HepG2 (cell line): ENCODE measurements around the gene EPC2. TPM values are rescaled to one million over a fixed set of nuclear protein-coding genes. Genes with fewer than 3 reads are reported as not detected.

ENCODE experiments used
- BCL6 ChIP-seq: IDR thresholded peaks from 2 replicates; pipeline ENCODE4 v1.6.1; 2016; ENCODE audit warnings: missing genetic modification reagents, missing compliant biosample characterization
- FOXK1 ChIP-seq: sonication (generic); formaldehyde crosslinking; IDR thresholded peaks from 2 replicates; pipeline ENCODE4 v1.4.0; 2020; ENCODE audit warnings: low read depth, missing genetic modification reagents, borderline replicate concordance
- HCFC1 ChIP-seq: fragments of 150-350 bp; IDR thresholded peaks from 2 replicates; pipeline ENCODE4 v1.6.1; 2014; ENCODE audit warnings: low read depth, low read length
- IKZF4 ChIP-seq: sonication (generic); formaldehyde crosslinking; IDR thresholded peaks from 2 replicates; pipeline ENCODE4 v1.5.1; 2020; ENCODE audit warnings: borderline replicate concordance, mild to moderate bottlenecking, low read depth, missing genetic modification reagents; ENCODE audit errors: not compliant biosample characterization
- NRL ChIP-seq: sonication (generic); formaldehyde crosslinking; IDR thresholded peaks from 2 replicates; pipeline ENCODE4 v1.5.0; 2020; ENCODE audit warnings: missing genetic modification reagents, mild to moderate bottlenecking, moderate library complexity, borderline replicate concordance
- POLR2AphosphoS2 ChIP-seq: IDR thresholded peaks from 2 replicates; pipeline ENCODE4 v1.6.1; 2011; ENCODE audit warnings: low read depth, low read length, improper control_type of control experiment
- ZNF224 ChIP-seq: sonication (generic); formaldehyde crosslinking; IDR thresholded peaks from 2 replicates; pipeline ENCODE4 v1.5.0; 2020; ENCODE audit warnings: mild to moderate bottlenecking, missing genetic modification reagents
- ZNF260 ChIP-seq: sonication (generic); formaldehyde crosslinking; IDR thresholded peaks from 2 replicates; pipeline ENCODE4 v1.4.0; 2020; ENCODE audit warnings: missing genetic modification reagents, low read depth, mild to moderate bottlenecking, borderline replicate concordance
- ZNF329 ChIP-seq: sonication (generic); formaldehyde crosslinking; IDR thresholded peaks from 2 replicates; pipeline ENCODE4 v1.9.0; 2021; ENCODE audit warnings: low read depth, mild to moderate bottlenecking, missing genetic modification reagents
- ZNF33A ChIP-seq: sonication (generic); formaldehyde crosslinking; IDR thresholded peaks from 2 replicates; pipeline ENCODE4 v1.5.1; 2020; ENCODE audit warnings: missing genetic modification reagents, mild to moderate bottlenecking, moderate library complexity, borderline replicate concordance
- ZNF549 ChIP-seq: sonication (generic); formaldehyde crosslinking; IDR thresholded peaks from 2 replicates; pipeline ENCODE4 v1.5.0; 2020; ENCODE audit warnings: missing genetic modification reagents
- ZNF552 ChIP-seq: sonication (generic); formaldehyde crosslinking; IDR thresholded peaks from 2 replicates; pipeline ENCODE4 v1.9.0; 2022; ENCODE audit warnings: missing genetic modification reagents, mild to moderate bottlenecking, borderline replicate concordance
- ZNF605 ChIP-seq: sonication (generic); formaldehyde crosslinking; IDR thresholded peaks from 2 replicates; pipeline ENCODE4 v1.8.0; 2022; ENCODE audit warnings: mild to moderate bottlenecking, missing genetic modification reagents
- ZNF747 ChIP-seq: sonication (generic); formaldehyde crosslinking; IDR thresholded peaks from 2 replicates; pipeline ENCODE4 v1.8.1; 2023; ENCODE audit warnings: missing genetic modification reagents, mild to moderate bottlenecking, borderline replicate concordance
- ZSCAN20 ChIP-seq: sonication (generic); formaldehyde crosslinking; IDR thresholded peaks from 2 replicates; pipeline ENCODE4 v1.4.0; 2020; ENCODE audit warnings: missing genetic modification reagents, mild to moderate bottlenecking, borderline replicate concordance
- polyA plus RNA-seq, 8 experiments: library from polyadenylated mRNA; depleted of rRNA in 3 of 8; stranded (reverse) in 7 of 8; unstranded in 1 of 8; fragments of >200 nt; fragmentation: Illumina TruSeq in 4 of 8; extraction: Trizol in 4 of 8; gene quantifications; 2 replicates each; pipeline versions ENCODE4 v1.2.1 to v1.2.3, GENCODE V29; 2011 to 2016; ENCODE audit warnings: low read depth in 4 of 8, missing spikeins in 1 of 8, mixed read lengths in 1 of 8; ENCODE audit not compliant: insufficient read depth in 1 of 8
- total RNA-seq, 5 experiments: library from RNA; depleted of rRNA; stranded (reverse); fragments of >200 nt; fragmentation: Illumina TruSeq; extraction: Trizol; gene quantifications; 2 replicates each; pipeline ENCODE4 v1.2.3, GENCODE V29; 2016; ENCODE audit warnings: low read depth in 1 of 5
- TF ChIP-seq, protein P1 (sequence below): sonication (generic); formaldehyde crosslinking; IDR thresholded peaks from 2 replicates; pipeline ENCODE4 v1.4.0; 2020; ENCODE audit warnings: mild to moderate bottlenecking, missing genetic modification reagents, borderline replicate concordance
- TF ChIP-seq, protein P2 (sequence below): sonication (generic); formaldehyde crosslinking; IDR thresholded peaks from 2 replicates; pipeline ENCODE4 v1.4.0; 2020; ENCODE audit warnings: mild to moderate bottlenecking, missing genetic modification reagents
- TF ChIP-seq, protein P3 (sequence below): sonication (generic); formaldehyde crosslinking; IDR thresholded peaks from 2 replicates; pipeline ENCODE4 v1.4.0; 2020; ENCODE audit warnings: mild to moderate bottlenecking, missing genetic modification reagents

The EPC2 gene
- total and polyA plus RNA-seq, 2 of the 13 experiments (the other 11 are each of a cell fraction or from before 2014, with no cell fraction given) = 20.5 to 22.0 TPM

DNA sequence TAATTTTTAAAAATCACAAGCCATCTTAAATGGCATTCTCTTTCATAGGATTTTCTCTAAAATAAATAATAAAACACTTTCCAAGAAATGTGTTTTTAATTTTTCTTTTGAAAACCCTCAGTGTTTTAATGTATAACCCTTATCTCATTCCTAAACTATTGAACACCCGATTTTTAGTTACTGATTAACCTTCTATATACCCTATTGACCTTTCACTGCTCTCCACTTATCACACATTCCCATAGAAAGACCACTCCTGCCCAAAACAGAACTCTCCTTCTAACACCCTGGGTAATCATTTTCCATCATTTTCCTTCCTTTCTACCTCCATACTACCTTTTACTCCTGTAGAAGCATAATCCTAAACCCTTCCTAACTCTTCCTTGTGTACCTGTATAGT is 102.4 kb downstream of the EPC2 start (continued):
- TF ChIP-seq, protein P1, sequence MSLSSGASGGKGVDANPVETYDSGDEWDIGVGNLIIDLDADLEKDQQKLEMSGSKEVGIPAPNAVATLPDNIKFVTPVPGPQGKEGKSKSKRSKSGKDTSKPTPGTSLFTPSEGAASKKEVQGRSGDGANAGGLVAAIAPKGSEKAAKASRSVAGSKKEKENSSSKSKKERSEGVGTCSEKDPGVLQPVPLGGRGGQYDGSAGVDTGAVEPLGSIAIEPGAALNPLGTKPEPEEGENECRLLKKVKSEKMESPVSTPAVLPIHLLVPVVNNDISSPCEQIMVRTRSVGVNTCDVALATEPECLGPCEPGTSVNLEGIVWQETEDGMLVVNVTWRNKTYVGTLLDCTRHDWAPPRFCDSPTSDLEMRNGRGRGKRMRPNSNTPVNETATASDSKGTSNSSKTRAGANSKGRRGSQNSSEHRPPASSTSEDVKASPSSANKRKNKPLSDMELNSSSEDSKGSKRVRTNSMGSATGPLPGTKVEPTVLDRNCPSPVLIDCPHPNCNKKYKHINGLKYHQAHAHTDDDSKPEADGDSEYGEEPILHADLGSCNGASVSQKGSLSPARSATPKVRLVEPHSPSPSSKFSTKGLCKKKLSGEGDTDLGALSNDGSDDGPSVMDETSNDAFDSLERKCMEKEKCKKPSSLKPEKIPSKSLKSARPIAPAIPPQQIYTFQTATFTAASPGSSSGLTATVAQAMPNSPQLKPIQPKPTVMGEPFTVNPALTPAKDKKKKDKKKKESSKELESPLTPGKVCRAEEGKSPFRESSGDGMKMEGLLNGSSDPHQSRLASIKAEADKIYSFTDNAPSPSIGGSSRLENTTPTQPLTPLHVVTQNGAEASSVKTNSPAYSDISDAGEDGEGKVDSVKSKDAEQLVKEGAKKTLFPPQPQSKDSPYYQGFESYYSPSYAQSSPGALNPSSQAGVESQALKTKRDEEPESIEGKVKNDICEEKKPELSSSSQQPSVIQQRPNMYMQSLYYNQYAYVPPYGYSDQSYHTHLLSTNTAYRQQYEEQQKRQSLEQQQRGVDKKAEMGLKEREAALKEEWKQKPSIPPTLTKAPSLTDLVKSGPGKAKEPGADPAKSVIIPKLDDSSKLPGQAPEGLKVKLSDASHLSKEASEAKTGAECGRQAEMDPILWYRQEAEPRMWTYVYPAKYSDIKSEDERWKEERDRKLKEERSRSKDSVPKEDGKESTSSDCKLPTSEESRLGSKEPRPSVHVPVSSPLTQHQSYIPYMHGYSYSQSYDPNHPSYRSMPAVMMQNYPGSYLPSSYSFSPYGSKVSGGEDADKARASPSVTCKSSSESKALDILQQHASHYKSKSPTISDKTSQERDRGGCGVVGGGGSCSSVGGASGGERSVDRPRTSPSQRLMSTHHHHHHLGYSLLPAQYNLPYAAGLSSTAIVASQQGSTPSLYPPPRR (CRISPR knock-in tag) = no peak
- TF ChIP-seq, protein P2, sequence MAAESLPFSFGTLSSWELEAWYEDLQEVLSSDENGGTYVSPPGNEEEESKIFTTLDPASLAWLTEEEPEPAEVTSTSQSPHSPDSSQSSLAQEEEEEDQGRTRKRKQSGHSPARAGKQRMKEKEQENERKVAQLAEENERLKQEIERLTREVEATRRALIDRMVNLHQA = no peak
- TF ChIP-seq ZNF552 (CRISPR knock-in tag) (no peak), ZNF747 (CRISPR knock-in tag) (no peak), ZSCAN20 (CRISPR knock-in tag) (no peak), HCFC1 (no peak), ZNF329 (no peak), FOXK1 (no peak), ZNF605 (CRISPR knock-in tag) (no peak), BCL6 (CRISPR knock-in tag) (peak; percentile 89), IKZF4 (CRISPR knock-in tag) (no peak), ZNF549 (CRISPR knock-in tag) (no peak), ZNF33A (no peak), POLR2AphosphoS2 (no peak), ZNF224 (CRISPR knock-in tag) (no peak), NRL (CRISPR knock-in tag) (no peak), ZNF260 (CRISPR knock-in tag) (no peak)
- TF ChIP-seq, protein P3, sequence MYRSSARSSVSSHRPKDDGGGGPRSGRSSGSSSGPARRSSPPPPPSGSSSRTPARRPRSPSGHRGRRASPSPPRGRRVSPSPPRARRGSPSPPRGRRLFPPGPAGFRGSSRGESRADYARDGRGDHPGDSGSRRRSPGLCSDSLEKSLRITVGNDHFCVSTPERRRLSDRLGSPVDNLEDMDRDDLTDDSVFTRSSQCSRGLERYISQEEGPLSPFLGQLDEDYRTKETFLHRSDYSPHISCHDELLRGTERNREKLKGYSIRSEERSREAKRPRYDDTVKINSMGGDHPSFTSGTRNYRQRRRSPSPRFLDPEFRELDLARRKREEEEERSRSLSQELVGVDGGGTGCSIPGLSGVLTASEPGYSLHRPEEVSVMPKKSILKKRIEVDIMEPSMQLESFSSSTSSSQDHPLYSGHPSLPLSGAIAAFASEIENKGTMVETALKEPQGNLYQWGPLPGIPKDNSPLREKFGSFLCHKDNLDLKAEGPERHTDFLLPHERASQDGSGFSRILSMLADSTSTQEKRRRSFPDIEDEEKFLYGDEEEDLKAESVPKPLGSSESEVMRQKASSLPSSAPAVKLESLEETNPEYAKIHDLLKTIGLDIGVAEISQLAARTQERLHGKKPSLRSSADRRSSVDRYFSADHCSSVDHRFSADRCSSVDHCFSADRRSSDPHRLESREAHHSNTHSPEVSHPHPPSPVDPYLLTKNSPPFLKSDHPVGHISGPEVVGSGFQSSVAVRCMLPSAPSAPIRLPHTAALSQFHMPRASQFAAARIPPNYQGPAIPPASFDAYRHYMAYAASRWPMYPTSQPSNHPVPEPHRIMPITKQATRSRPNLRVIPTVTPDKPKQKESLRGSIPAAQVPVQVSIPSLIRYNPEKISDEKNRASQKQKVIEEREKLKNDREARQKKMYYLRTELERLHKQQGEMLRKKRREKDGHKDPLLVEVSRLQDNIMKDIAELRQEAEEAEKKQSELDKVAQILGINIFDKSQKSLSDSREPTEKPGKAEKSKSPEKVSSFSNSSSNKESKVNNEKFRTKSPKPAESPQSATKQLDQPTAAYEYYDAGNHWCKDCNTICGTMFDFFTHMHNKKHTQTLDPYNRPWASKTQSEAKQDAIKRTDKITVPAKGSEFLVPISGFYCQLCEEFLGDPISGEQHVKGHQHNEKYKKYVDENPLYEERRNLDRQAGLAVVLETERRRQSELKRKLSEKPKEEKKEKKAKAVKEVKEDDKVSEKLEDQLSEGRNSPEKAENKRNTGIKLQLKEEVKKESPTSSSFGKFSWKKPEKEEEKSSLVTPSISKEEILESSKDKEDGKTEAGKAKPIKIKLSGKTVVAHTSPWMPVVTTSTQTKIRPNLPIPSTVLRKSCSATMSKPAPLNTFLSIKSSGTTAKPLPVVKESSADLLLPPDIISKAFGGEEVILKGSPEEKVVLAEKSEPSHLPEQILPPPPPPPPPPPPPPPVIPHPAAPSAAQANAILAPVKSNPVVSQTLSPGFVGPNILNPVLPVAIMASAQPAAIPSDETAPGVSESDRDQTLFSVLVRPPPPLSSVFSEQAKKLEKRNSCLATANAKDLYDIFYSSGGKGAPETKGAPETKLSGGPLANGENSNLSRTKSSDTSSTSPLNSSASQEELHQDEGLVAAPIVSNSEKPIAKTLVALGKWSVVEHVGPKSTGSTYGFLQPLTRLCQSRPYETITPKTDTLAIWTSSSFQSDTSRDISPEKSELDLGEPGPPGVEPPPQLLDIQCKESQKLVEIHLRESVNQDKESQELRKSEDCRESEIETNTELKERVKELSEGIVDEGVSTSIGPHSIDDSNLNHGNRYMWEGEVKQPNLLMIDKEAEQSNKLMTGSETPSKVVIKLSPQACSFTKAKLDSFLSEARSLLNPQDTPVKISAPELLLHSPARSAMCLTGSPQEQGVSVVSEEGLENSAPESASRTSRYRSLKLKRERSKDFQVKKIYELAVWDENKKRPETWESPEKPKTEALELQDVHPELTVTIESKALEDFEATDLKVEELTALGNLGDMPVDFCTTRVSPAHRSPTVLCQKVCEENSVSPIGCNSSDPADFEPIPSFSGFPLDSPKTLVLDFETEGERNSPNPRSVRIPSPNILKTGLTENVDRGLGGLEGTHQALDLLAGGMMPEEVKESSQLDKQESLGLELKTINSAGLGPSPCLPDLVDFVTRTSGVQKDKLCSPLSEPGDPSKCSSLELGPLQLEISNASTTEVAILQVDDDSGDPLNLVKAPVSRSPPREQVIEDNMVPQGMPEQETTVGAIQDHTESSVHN = no peak
